WTC11 (cell line): Measurements from ENCODE around the gene GMEB2. TPM values are rescaled to one million over a fixed set of nuclear protein-coding genes. Genes with fewer than 3 reads are reported as not detected.

Source experiments
- ATAC-seq: fragments of 200-7000 bp; cut with Tn5 transposase; 2 replicates; pipeline ENCODE4 v1.10.0; 2021; ENCODE audit warnings: mild to moderate bottlenecking, moderate library complexity
- CTCF ChIA-PET: fragments of 300-600 bp; sonication (Branson Sonifier 250); formaldehyde crosslinking; loops from one replicate; lab custom pipeline; 2021; ENCODE audit warnings: antibody characterized with exemption; lab: Charles Lee
- POLR2A ChIA-PET: fragments of 350-600 bp; sonication (Branson Sonifier 250); formaldehyde crosslinking; loops from one replicate; lab custom pipeline; 2021; ENCODE audit warnings: antibody characterized with exemption; lab: Charles Lee
- DNase-seq: peaks from one replicate; pipeline ENCODE4 v3.0.0; 2021; ENCODE audit warnings: low spot score
- H3K27ac Mint-ChIP-seq: 2 replicates; pipeline ENCODE4 v1.8.0; 2021; ENCODE audit warnings: mixed read lengths
- H3K27me3 Mint-ChIP-seq: 2 replicates; pipeline ENCODE4 v1.8.0; 2021; ENCODE audit warnings: low read depth, mild to moderate bottlenecking, moderate library complexity, mixed read lengths
- H3K36me3 Mint-ChIP-seq: 2 replicates; pipeline ENCODE4 v1.8.0; 2021; ENCODE audit warnings: mixed read lengths
- H3K4me1 Mint-ChIP-seq: 2 replicates; pipeline ENCODE4 v1.8.0; 2022; ENCODE audit warnings: mixed read lengths
- H3K4me3 Mint-ChIP-seq: 2 replicates; pipeline ENCODE4 v1.8.0; 2021; ENCODE audit warnings: mild to moderate bottlenecking, moderate library complexity, mixed read lengths
- H3K9me3 Mint-ChIP-seq: 2 replicates; pipeline ENCODE4 v1.8.0; 2021; ENCODE audit warnings: mixed read lengths
- ATF1 ChIP-seq: sonication (generic); formaldehyde crosslinking; IDR thresholded peaks from 2 replicates; pipeline ENCODE4 v1.8.1; 2023; ENCODE audit warnings: mild to moderate bottlenecking, moderate library complexity, missing genetic modification reagents
- IRF2 ChIP-seq: sonication (generic); formaldehyde crosslinking; IDR thresholded peaks from 2 replicates; pipeline ENCODE4 v1.8.0; 2022; ENCODE audit warnings: low read depth, missing genetic modification reagents, borderline replicate concordance
- JAZF1 ChIP-seq: fragments of 250-450 bp; sonication (Bioruptor Pico); IDR thresholded peaks from 2 replicates; pipeline ENCODE4 v1.9.0; 2021; ENCODE audit warnings: moderate library complexity, mild to moderate bottlenecking, inconsistent platforms
- NFYB ChIP-seq: sonication (generic); formaldehyde crosslinking; conservative IDR thresholded peaks from 2 replicates; pipeline ENCODE4 v1.8.0; 2022; ENCODE audit warnings: low read depth, missing genetic modification reagents
- NR1H2 ChIP-seq: sonication (generic); formaldehyde crosslinking; IDR thresholded peaks from 2 replicates; pipeline ENCODE4 v1.9.0; 2021; ENCODE audit warnings: mild to moderate bottlenecking, moderate library complexity, missing genetic modification reagents
- SMAD3 ChIP-seq: sonication (generic); formaldehyde crosslinking; IDR thresholded peaks from 2 replicates; pipeline ENCODE4 v1.8.0; 2022; ENCODE audit warnings: missing genetic modification reagents, mild to moderate bottlenecking, borderline replicate concordance
- TP53 ChIP-seq: sonication (generic); formaldehyde crosslinking; IDR thresholded peaks from 2 replicates; pipeline ENCODE4 v1.8.1; 2023; ENCODE audit warnings: mild to moderate bottlenecking, missing genetic modification reagents
- ZNF232 ChIP-seq: sonication (generic); formaldehyde crosslinking; IDR thresholded peaks from 2 replicates; pipeline ENCODE4 v1.8.0; 2022; ENCODE audit warnings: mild to moderate bottlenecking, missing genetic modification reagents
- ZNF396 ChIP-seq: fragments of 250-450 bp; sonication (Bioruptor Pico); IDR thresholded peaks from 2 replicates; pipeline ENCODE4 v1.8.0; 2021; ENCODE audit warnings: mild to moderate bottlenecking, moderate library complexity, borderline replicate concordance
- total RNA-seq: library from RNA; stranded (reverse); gene quantifications from 3 replicates; pipeline ENCODE4 v1.2.3, GENCODE V29; 2021
- TF ChIP-seq, protein P1 (sequence below): sonication (generic); formaldehyde crosslinking; IDR thresholded peaks from 2 replicates; pipeline ENCODE4 v1.8.1; 2022; ENCODE audit warnings: low read depth, mild to moderate bottlenecking, moderate library complexity, missing genetic modification reagents, borderline replicate concordance
- TF ChIP-seq, protein P2 (sequence below): sonication (generic); formaldehyde crosslinking; IDR thresholded peaks from 2 replicates; pipeline ENCODE4 v1.8.1; 2023; ENCODE audit warnings: mild to moderate bottlenecking, missing genetic modification reagents
- TF ChIP-seq, protein P3 (sequence below): fragments of 200-600 bp; IDR thresholded peaks from 2 replicates; pipeline ENCODE4 v1.8.0; 2022; ENCODE audit warnings: antibody characterized with exemption
- TF ChIP-seq, protein P4 (sequence below): sonication (generic); formaldehyde crosslinking; IDR thresholded peaks from 2 replicates; pipeline ENCODE4 v1.8.0; 2022; ENCODE audit warnings: mild to moderate bottlenecking, missing genetic modification reagents
- TF ChIP-seq, protein P5 (sequence below): sonication (generic); formaldehyde crosslinking; IDR thresholded peaks from 2 replicates; pipeline ENCODE4 v1.8.0; 2022; ENCODE audit warnings: mild to moderate bottlenecking, missing genetic modification reagents
- TF ChIP-seq, protein P6 (sequence below): sonication (generic); formaldehyde crosslinking; IDR thresholded peaks from 2 replicates; pipeline ENCODE4 v1.8.1; 2022; ENCODE audit warnings: mild to moderate bottlenecking, moderate library complexity, missing genetic modification reagents
- TF ChIP-seq, protein P7 (sequence below): sonication (generic); formaldehyde crosslinking; IDR thresholded peaks from 2 replicates; pipeline ENCODE4 v1.8.1; 2023; ENCODE audit warnings: mild to moderate bottlenecking, missing genetic modification reagents, moderate library complexity

The GMEB2 gene
- total RNA-seq, 1 experiment from 2014 or later = 14.8 TPM

DNA sequence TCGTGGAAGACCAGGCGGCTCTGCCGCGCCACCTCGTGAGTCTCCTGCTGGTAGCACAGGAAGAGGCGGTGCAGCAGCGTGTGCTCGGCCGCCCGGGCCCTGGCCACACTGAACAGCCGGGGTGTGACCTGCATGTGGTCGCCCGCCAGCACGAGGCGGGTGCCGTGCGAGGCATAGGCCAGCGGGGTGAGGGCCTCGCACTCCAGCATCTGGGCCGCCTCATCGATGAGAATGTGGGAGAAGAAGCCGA is 59.8 kb downstream of the GMEB2 start:
- DNase-seq (no peak), ATAC-seq (no peak)
- Mint-ChIP-seq H3K27ac (no peak overlapping the region), H3K36me3 (no peaks in the 10 kb centered on the region), H3K4me1 (no peaks in the 10 kb centered on the region), H3K4me3 (no peak overlapping the region), H3K9me3 (no peaks in the 10 kb centered on the region), H3K27me3 (no peaks in the 10 kb centered on the region)
- ChIA-PET CTCF (interaction anchor here (1.3 kb wide), 1 partner anchor 29 kb away, joined by 5 read pairs; no protein-coding TSS in a partner anchor), POLR2A (no interaction called here)
- TF ChIP-seq, protein P1, sequence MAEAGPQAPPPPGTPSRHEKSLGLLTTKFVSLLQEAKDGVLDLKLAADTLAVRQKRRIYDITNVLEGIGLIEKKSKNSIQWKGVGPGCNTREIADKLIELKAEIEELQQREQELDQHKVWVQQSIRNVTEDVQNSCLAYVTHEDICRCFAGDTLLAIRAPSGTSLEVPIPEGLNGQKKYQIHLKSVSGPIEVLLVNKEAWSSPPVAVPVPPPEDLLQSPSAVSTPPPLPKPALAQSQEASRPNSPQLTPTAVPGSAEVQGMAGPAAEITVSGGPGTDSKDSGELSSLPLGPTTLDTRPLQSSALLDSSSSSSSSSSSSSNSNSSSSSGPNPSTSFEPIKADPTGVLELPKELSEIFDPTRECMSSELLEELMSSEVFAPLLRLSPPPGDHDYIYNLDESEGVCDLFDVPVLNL (CRISPR knock-in tag) = no peak
- no peak for TF ChIP-seq ZNF396 (CRISPR knock-in tag)
- no peak for TF ChIP-seq TP53 (CRISPR knock-in tag)
- TF ChIP-seq, protein P2, sequence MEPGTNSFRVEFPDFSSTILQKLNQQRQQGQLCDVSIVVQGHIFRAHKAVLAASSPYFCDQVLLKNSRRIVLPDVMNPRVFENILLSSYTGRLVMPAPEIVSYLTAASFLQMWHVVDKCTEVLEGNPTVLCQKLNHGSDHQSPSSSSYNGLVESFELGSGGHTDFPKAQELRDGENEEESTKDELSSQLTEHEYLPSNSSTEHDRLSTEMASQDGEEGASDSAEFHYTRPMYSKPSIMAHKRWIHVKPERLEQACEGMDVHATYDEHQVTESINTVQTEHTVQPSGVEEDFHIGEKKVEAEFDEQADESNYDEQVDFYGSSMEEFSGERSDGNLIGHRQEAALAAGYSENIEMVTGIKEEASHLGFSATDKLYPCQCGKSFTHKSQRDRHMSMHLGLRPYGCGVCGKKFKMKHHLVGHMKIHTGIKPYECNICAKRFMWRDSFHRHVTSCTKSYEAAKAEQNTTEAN (CRISPR knock-in tag) = no peak
- TF ChIP-seq, protein P3, sequence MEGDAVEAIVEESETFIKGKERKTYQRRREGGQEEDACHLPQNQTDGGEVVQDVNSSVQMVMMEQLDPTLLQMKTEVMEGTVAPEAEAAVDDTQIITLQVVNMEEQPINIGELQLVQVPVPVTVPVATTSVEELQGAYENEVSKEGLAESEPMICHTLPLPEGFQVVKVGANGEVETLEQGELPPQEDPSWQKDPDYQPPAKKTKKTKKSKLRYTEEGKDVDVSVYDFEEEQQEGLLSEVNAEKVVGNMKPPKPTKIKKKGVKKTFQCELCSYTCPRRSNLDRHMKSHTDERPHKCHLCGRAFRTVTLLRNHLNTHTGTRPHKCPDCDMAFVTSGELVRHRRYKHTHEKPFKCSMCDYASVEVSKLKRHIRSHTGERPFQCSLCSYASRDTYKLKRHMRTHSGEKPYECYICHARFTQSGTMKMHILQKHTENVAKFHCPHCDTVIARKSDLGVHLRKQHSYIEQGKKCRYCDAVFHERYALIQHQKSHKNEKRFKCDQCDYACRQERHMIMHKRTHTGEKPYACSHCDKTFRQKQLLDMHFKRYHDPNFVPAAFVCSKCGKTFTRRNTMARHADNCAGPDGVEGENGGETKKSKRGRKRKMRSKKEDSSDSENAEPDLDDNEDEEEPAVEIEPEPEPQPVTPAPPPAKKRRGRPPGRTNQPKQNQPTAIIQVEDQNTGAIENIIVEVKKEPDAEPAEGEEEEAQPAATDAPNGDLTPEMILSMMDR = no peak
- no peak for TF ChIP-seq NFYB (CRISPR knock-in tag)
- no peak for TF ChIP-seq ATF1 (CRISPR knock-in tag)
- TF ChIP-seq, protein P4, sequence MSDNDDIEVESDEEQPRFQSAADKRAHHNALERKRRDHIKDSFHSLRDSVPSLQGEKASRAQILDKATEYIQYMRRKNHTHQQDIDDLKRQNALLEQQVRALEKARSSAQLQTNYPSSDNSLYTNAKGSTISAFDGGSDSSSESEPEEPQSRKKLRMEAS (CRISPR knock-in tag) = no peak
- no peak for TF ChIP-seq JAZF1 (CRISPR knock-in tag)
- no peak for TF ChIP-seq SMAD3
- no peak for TF ChIP-seq ZNF232 (CRISPR knock-in tag)

DNA sequence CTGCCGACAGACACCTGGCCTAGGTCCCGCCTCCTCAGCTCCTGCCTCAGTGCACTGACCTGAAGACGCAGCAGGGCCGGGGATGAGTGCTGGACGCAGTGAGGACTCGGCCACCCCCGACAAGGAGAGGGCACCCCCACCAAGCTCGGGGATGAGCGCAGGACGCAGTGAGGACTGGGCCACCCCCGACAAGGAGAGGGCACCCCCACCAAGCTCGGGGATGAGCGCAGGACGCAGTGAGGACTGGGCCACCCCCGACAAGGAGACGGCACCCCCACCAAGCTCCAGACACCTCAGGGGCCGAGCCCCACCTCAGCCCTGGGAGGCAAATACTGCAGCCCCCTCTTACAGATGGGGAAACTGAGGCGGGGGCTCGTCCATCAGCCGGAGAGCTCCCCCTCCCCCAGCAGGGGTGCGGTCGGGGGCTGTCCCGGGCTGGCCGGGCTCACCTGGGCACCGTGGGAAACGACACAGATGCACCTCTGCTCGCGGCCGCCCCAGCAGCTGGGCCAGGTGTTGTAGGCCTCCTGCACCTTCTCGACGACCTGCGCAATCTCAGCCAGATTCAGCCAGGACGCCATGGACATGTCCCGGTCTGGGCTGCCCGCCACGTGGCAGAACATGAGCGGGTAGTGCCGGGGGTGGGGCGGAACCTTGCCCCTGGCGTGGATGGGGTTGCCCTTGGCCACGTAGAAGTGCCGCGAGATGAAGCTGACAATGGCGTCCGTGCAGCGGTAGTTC is 60.3 kb downstream of the GMEB2 start:
- ChIA-PET POLR2A (no interaction called here), CTCF (interaction anchor here (1.3 to 1.5 kb wide), 2 partner anchors 28 to 76 kb away, joined by 4 to 5 read pairs; no protein-coding TSS in a partner anchor)
- Mint-ChIP-seq H3K36me3 (no peaks in the 10 kb centered on the region), H3K4me3 (no peak overlapping the region), H3K9me3 (no peaks in the 10 kb centered on the region), H3K27ac (no peak overlapping the region), H3K27me3 (no peaks in the 10 kb centered on the region), H3K4me1 (no peaks in the 10 kb centered on the region)
- ATAC-seq = no peak
- no peak for DNase-seq
- TF ChIP-seq, protein P1 (CRISPR knock-in tag) = no peak
- TF ChIP-seq, protein P5, sequence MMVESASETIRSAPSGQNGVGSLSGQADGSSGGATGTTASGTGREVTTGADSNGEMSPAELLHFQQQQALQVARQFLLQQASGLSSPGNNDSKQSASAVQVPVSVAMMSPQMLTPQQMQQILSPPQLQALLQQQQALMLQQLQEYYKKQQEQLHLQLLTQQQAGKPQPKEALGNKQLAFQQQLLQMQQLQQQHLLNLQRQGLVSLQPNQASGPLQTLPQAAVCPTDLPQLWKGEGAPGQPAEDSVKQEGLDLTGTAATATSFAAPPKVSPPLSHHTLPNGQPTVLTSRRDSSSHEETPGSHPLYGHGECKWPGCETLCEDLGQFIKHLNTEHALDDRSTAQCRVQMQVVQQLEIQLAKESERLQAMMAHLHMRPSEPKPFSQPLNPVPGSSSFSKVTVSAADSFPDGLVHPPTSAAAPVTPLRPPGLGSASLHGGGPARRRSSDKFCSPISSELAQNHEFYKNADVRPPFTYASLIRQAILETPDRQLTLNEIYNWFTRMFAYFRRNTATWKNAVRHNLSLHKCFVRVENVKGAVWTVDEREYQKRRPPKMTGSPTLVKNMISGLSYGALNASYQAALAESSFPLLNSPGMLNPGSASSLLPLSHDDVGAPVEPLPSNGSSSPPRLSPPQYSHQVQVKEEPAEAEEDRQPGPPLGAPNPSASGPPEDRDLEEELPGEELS (CRISPR knock-in tag) = no peak
- TF ChIP-seq IRF2 (CRISPR knock-in tag) (no peak), NR1H2 (CRISPR knock-in tag) (no peak)
- TF ChIP-seq, protein P6, sequence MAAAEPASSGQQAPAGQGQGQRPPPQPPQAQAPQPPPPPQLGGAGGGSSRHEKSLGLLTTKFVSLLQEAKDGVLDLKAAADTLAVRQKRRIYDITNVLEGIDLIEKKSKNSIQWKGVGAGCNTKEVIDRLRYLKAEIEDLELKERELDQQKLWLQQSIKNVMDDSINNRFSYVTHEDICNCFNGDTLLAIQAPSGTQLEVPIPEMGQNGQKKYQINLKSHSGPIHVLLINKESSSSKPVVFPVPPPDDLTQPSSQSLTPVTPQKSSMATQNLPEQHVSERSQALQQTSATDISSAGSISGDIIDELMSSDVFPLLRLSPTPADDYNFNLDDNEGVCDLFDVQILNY (CRISPR knock-in tag) = no peak
- TF ChIP-seq, protein P7, sequence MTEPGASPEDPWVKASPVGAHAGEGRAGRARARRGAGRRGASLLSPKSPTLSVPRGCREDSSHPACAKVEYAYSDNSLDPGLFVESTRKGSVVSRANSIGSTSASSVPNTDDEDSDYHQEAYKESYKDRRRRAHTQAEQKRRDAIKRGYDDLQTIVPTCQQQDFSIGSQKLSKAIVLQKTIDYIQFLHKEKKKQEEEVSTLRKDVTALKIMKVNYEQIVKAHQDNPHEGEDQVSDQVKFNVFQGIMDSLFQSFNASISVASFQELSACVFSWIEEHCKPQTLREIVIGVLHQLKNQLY (CRISPR knock-in tag) = no peak
